Measurements from ENCODE around the gene RGS8.
"Not testable (repeated sequence)": the region's sequence is repeated elsewhere in the genome, so short reads cannot be mapped to it uniquely, and the experiment has no call there.

Gene RGS8

DNA sequence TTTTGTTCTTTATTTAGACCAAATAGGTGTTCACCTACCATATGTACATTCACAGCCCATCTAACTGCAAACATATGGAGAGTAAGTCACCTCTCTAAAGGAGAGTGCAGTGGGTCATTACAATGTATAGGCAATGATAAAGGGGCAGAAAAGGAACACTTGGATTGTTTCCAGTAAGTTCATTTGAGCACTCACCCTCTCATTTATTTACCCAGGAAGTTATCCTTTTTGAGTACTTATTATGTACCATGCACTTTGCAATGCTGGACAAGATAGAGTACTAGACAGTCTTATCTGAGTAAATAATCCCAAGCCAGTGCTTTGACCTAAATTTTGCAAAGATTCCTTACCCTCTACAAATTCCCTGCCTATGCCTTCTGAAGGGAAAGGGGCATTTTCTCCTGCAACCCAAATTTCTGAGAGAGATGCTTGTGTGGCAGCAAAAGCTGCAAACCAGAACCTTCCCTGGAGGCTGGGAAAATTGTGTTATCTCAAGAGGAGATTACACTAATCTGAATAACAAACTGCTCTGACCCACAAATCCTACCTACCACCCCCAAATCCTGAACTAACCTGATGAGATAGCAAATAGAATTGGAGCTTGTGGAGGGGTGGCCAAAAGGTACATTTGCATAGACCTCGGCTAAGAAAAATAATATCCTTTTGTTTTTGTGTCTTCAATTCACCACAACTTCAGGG lies 18.6 kb upstream of the RGS8 start:
- no peak for DNase-seq (ENCODE audit: low read depth)

DNA sequence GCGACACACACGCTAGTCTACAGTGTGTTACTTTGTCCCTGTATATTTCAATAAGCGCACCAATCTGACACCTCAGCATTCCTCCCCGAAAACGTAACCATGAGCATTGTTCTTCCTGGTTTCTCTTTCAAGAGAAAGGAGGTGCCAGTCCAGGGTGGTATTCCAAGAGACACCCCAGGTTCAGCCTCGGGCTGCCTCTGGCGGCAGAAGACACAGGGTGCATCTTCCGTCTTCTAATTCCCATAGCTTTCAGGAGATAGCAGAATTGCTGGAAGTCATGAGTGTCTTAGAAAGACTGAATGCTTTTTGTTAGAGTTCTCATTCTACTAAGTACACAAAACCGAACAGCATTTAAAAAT lies 15.9 kb upstream of the RGS8 start:
- DNase-seq (ENCODE audit: low read depth), result no peak

DNA sequence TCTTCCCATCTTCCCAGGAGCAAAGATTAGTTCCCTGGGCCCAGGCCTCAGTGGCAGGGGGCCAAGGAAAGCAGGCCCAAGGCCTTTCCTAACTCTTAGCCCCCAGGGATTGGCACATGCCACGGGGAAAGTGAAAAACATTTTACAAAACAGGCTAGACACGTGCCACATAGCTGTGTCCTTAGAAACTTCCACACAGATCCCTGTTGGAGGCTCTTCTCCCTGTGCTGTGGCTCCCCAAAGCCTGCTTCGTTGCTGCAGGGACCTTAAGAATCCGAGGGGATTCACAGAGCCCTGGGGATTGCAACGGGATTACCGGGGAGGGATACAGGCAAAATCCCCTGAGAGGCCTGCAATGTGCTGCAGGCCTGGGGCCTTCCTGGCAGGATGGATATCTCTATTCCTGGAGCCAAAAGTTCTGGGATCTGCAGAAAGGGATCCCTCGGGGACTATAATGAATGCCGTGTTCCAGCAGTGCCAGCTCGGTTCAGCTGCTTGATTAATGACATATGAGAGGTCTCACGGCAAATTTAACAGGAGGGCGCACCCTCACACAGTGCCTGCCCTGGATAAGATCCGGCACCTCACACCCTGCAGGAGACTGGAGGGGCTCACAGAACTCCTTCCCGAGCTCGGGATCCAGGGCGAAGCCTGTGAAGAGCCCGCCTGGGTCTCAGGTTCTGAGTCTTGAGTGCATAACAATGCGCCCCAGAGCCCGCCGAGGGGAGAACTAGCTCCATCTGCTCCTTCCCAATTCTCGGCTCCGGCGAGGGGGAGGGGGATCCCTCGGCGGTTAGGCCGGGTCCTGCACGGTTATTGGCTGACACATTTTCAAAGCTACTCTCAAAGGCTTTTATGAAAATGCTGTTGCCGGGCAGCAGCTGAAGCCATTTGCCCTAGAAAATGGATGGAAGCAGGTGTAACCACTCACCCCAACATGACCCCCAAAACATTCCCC lies 15.3 kb upstream of the RGS8 start:
- no peak for DNase-seq (ENCODE audit: low read depth)

GRCh38 chr1:182698971-182699370 lies 14.6 kb upstream of the RGS8 start:
- no peak for DNase-seq (ENCODE audit: low read depth)

GRCh38 chr1:182693139-182693538 lies 8.8 kb upstream of the RGS8 start:
- not testable (repeated sequence) for DNase-seq (ENCODE audit: low read depth)

DNA sequence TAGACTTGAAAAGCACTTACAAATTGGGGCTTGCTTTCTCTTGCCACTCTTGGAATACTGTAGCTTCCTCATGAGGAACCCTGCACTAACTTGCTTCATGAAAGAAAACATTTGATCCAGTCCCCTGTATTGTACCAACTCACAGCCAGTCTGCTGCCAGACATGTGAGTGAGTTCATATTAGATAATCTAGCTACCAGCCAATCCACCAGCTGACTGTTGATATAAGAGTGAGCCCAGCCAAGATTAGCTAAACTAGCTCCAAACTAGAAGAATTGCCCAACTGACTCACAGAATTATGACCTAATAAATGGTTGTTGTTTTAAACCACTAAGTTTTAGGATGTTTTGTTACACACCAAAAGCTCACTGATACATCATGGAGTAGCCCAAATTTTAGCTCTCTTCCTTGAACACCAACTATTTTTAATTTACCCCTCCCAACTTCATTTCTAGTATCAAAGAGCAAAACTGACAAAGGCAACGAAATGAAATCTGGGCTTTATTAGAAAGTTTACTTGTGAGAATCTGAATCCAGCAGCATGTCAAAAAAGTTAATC lies 6.6 kb upstream of the RGS8 start:
- DNase-seq (ENCODE audit: low read depth), result no peak

DNA sequence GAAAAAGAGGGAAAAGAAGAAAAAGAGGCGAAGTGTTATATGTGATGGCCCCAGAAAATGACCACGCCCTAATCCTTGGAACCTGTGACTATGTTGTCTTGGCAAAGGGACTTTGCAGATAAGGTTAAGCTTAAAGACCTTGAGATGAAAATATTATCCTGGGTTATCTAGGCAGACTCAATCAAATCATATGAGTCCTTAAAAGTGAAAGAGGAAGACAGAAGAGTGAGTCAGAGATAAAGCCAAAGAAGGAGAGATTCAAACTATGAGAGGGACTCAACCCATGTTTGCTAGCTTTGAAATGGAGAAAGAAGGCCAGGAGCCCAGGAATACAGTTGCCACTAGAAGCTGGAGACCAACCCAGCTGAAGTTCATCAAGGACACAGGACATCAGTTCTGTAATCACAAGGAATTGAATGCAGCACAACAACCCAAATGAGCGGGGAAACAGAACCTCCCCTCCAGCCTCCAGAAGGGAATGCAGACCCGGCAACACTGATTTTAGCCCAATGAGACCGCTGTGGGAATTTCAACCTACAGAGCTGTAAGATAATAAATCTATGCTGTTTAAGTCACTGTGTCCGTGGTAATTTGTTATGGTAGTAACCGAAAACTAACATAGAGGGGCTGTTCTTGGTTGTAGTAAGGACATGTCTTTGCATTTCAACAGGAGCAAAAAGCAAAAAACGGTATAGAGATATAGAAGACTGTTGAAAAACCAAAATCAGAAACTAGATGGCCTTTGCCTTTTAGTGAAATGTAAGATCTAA lies 4.2 kb upstream of the RGS8 start:
- DNase-seq (ENCODE audit: low read depth), result no peak

DNA sequence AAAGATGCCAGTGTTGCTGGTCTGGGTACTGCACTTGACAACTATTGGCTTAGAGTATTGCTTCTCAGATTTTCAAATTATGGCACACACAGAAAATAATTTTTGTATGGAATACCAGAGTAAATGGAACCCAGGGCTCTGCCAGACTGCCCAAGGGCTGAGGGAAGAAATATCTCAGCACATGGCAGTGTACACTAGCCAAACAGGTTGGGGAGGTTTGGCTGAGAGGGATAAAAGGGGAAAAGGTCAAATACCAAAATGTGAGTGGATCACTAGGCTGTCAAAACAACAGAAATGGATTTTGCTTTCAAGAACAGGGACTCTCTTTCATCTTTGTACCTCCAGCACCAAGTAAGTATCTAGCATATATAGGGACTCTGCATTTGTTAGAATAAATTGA lies 3.0 kb upstream of the RGS8 start:
- no peak for DNase-seq (ENCODE audit: low read depth)

GRCh38 chr1:182686446-182686845 lies 2.1 kb upstream of the RGS8 start:
- DNase-seq (ENCODE audit: low read depth), result no peak

- DNase-seq (ENCODE audit: low read depth), result no peak
These were observed 828 bp upstream of the RGS8 start for GRCh38 chr1:182685215-182685614.

GRCh38 chr1:182682898-182683501 lies 1.4 kb downstream of the RGS8 start:
- no peak for DNase-seq (ENCODE audit: low read depth)

DNA sequence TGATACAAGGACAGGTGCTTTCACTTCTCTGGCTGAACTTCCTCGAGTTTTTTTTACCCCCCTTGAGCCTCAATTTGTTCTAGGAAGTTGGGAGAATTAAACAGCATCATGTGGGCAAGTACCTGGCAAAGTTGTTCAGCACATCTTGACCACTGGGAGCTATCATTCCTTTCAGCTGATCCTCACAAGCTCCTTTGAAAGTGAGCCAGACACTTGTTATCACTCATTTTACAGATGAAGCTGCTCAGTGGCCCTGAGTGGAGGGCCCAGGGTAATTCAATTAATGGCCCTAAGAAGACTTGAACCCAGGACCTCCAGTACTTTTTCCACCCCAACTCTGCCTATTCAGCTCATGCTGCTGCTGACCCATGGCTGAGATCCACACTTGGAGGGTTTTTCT lies 2.0 kb downstream of the RGS8 start:
- DNase-seq (ENCODE audit: low read depth), result no peak

DNA sequence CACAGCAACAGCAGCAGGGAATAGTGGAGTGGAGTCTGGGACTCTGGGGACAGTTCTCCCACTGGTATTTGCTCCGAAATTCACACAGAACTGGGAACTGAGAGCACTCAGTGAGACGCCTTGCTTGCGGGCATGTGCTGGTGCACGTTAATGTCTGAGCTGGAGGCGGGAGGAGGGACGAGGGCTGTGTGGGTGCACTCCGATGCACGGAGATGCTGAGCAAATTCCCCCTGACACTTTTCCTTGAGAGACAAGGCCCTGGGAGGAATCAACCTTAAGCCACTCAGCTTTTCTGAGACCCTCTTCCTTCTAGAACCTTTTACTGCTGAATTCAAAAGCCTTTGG lies 2.8 kb downstream of the RGS8 start:
- no peak for DNase-seq (ENCODE audit: low read depth)

- peak; percentile 34 for DNase-seq (ENCODE audit: low read depth)
These were observed 3.4 kb downstream of the RGS8 start for GRCh38 chr1:182680901-182681567.

GRCh38 chr1:182680408-182680807 lies 4.0 kb downstream of the RGS8 start:
- DNase-seq (ENCODE audit: low read depth), result no peak

DNA sequence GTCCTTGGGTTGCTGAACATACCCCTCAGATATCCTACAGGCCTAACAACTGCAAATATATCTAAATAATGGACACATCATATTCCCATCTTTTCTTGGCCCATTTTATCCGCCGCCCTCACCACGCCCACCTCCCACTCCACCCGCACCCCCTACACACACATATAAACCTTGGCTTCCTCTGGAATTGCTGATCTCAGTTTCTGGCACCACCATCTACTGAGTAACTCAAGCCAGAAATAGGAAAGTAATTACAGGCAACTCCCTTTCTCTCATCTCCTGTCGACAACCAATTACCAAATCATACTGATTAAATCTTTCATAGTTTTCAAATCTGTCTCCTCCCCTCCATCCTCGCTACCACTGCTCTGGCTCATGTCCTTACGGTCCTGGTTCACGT lies 4.7 kb downstream of the RGS8 start:
- no peak for DNase-seq (ENCODE audit: low read depth)

- DNase-seq (ENCODE audit: low read depth), result no peak
These were observed 6.8 kb downstream of the RGS8 start for GRCh38 chr1:182677397-182678098.

GRCh38 chr1:182676274-182676673 lies 8.1 kb downstream of the RGS8 start:
- peak; percentile 4 for DNase-seq (ENCODE audit: low read depth)

DNA sequence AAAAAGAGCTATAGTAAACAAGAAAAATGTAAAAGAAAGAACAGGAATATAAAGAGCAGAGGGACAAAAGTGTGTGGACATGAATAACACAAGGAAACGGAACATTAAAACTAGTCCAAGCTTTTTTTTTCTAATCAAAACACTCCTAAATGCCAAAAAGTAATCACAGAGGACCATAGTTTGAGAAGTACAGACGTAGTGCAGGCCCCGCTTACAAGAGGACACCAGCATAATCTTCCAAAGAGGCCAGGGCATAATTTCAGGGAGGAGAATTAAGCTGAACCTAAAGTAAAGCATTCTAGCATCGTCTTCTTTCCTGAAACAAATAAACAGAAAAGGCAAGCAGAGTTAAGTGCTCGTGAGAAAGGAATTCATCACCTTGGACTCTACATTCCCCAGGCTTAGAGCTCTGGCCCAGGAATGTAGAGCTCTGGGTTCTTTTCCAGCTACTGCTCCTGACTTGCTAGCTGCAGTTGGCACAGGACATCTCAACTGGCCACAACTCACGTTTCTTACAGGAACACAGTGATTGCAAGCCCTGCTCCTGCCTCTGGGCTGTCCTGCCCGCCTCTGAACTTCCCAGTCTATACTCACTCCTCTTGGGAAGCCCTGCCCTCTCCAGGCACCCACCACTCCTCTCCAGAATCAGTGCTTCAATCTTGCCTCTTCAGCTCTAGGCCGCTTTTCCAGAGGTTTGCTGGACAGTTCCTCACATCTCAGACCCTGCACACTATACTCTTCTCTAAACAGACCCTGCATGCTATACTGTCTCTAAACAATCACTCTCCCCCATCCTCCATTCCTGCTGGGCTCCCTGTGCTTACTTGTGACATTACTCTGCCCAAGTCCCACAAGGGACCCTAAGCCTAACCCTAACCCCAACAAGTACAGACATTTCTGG lies 9.8 kb downstream of the RGS8 start:
- peak; percentile 18 for DNase-seq (ENCODE audit: low read depth)

DNA sequence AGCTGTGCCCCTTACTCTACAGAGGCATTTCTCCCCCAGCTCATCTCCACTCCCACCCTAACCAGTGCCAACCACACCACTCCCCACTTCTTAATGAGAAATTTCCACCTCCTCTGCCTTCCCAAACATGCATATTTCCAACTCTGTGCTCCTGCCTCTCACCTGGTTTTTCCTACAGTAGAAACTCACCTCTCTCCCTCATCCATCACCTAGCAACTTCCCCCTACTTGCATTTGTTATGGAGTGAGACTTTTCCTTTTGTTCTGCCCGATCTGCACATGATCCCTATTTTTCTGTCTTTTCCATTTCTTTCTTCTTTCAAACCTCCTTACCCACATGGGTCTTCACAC lies 11.9 kb downstream of the RGS8 start:
- no peak for DNase-seq (ENCODE audit: low read depth)
